PC-3 (cell line): ENCODE measurements around the gene BCKDHA.

Experiments used
- EZH2 ChIP-seq: fragments of 300-600 bp; sonication (generic); IDR thresholded peaks from one replicate; pipeline ENCODE4 v1.6.1; 2017; ENCODE audit warnings: antibody characterized with exemption, mild to moderate bottlenecking, low read length; ENCODE audit not compliant: unreplicated experiment
- TF ChIP-seq, protein P1 (sequence below): fragments of 300-600 bp; sonication (generic); conservative IDR thresholded peaks from 2 replicates; pipeline ENCODE4 v1.5.1; 2017; ENCODE audit warnings: antibody characterized with exemption, low read depth, mild to moderate bottlenecking, low read length

DNA sequence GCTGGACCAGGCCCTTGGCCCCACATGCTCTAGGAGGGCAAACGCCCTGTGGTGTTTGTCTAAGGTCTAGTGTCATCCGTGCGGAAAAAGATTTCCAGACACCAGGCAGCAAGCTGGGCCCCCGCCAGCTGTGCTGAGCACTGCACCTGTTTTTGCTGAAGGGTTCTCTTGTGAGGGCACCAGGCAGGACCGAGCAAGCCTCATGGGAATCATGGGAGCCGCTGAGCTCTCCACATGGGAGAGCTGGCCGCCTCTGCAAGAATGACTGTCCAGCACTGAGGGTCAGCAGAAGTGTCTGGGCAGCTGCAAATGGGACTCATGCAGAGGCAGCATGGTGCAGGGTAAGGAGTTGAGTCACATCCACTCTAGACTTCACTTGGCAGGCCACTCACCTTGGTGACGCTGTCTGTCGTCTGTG, 17.5 kb downstream of the BCKDHA start:
- TF ChIP-seq, protein P1, sequence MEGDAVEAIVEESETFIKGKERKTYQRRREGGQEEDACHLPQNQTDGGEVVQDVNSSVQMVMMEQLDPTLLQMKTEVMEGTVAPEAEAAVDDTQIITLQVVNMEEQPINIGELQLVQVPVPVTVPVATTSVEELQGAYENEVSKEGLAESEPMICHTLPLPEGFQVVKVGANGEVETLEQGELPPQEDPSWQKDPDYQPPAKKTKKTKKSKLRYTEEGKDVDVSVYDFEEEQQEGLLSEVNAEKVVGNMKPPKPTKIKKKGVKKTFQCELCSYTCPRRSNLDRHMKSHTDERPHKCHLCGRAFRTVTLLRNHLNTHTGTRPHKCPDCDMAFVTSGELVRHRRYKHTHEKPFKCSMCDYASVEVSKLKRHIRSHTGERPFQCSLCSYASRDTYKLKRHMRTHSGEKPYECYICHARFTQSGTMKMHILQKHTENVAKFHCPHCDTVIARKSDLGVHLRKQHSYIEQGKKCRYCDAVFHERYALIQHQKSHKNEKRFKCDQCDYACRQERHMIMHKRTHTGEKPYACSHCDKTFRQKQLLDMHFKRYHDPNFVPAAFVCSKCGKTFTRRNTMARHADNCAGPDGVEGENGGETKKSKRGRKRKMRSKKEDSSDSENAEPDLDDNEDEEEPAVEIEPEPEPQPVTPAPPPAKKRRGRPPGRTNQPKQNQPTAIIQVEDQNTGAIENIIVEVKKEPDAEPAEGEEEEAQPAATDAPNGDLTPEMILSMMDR, result no peak
- no peak for TF ChIP-seq EZH2
